ENCODE results near the gene PHAX.

DNA sequence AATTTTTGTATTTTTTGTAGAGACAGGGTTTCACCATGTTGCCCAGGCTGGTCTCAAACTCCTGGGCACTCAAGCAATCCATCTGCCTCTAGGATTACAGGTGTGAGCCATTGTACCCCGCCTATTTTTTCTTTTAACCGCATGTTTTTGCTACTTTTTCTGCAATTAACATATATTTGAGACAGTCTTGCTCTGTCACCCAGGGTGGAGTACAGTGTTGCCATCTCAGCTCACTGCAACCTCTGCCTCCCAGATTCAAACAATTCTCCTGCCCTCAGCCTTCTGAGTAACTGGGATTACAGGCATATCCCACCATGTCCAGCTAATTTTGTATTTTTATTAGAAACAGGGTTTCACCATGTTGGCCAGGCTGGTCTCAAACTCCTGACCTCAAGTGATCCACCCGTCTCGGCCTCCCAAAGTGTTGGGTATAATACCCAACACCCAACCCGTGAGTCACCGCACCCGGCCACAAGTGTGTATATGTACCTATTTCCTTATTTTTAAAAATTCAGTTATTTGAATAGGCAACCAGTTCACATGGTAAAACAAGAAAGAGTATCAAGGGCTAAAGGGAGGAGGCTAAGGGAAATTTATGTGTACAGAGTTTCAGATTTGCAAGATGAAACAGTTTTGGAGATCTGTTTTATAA lies 13.3 kb downstream of the PHAX start:
- TF ChIP-seq, protein P1, sequence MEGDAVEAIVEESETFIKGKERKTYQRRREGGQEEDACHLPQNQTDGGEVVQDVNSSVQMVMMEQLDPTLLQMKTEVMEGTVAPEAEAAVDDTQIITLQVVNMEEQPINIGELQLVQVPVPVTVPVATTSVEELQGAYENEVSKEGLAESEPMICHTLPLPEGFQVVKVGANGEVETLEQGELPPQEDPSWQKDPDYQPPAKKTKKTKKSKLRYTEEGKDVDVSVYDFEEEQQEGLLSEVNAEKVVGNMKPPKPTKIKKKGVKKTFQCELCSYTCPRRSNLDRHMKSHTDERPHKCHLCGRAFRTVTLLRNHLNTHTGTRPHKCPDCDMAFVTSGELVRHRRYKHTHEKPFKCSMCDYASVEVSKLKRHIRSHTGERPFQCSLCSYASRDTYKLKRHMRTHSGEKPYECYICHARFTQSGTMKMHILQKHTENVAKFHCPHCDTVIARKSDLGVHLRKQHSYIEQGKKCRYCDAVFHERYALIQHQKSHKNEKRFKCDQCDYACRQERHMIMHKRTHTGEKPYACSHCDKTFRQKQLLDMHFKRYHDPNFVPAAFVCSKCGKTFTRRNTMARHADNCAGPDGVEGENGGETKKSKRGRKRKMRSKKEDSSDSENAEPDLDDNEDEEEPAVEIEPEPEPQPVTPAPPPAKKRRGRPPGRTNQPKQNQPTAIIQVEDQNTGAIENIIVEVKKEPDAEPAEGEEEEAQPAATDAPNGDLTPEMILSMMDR (IDR thresholded peaks at IDR 0.05) = no peak
- no peak for TF ChIP-seq POLR2AphosphoS5 (IDR thresholded peaks at IDR 0.05)
- TF ChIP-seq POLR2A (IDR thresholded peaks at IDR 0.05) = no peak
- TF ChIP-seq EP300 (IDR thresholded peaks at IDR 0.05) = no peak

Data from suprapubic skin (tissue), 4 donors.